ENCODE results near the gene QRICH2.

Gene QRICH2

GRCh38 chr17:76266244-76266938 lies 41.7 kb downstream of the QRICH2 start:
- Mint-ChIP-seq H3K4me3 (peak overlapping the region; percentile 89), H3K27me3 (ENCODE audit: low read depth, poor library complexity) (peaks cover 4% of the 10 kb centered on the region), H3K4me1 (peaks cover 63% of the 10 kb centered on the region), H3K27ac (no peak overlapping the region), H3K36me3 (ENCODE audit: low read depth) (peaks cover 16% of the 10 kb centered on the region), H3K9me3 (no peaks in the 10 kb centered on the region)
- no peak for DNase-seq
- no peak for TF ChIP-seq CTCF (IDR thresholded peaks at IDR 0.05)

GRCh38 chr17:76265624-76266243 lies 42.3 kb downstream of the QRICH2 start:
- Mint-ChIP-seq H3K9me3 (no peaks in the 10 kb centered on the region), H3K27ac (no peak overlapping the region)

GRCh38 chr17:76264755-76265623 lies 43.1 kb downstream of the QRICH2 start, which contains the start of gene UBALD2:
TSS of gene UBALD2 (plus strand) at chr17:76265348. CDS start at chr17:76265506, 158 bp downstream.
- H3K4me1 Mint-ChIP-seq: peaks cover 65% of the 10 kb centered on the region

More at GRCh38 chr17:76265624-76266243, 42.3 kb downstream of the QRICH2 start:
- Mint-ChIP-seq H3K36me3 (ENCODE audit: low read depth) (peaks cover 16% of the 10 kb centered on the region), H3K4me1 (peaks cover 61% of the 10 kb centered on the region), H3K27me3 (ENCODE audit: low read depth, poor library complexity) (peaks cover 7% of the 10 kb centered on the region), H3K4me3 (peak overlapping the region; percentile 89)
- no peak for TF ChIP-seq CTCF (IDR thresholded peaks at IDR 0.05)
- DNase-seq: peak; percentile 73

GRCh38 chr17:76264425-76264754 lies 43.7 kb downstream of the QRICH2 start:
- Mint-ChIP-seq H3K4me1 (peaks cover 65% of the 10 kb centered on the region), H3K36me3 (ENCODE audit: low read depth) (peaks cover 9% of the 10 kb centered on the region), H3K27me3 (ENCODE audit: low read depth, poor library complexity) (peaks cover 8% of the 10 kb centered on the region), H3K27ac (no peak overlapping the region), H3K9me3 (no peaks in the 10 kb centered on the region), H3K4me3 (peak overlapping the region; percentile 72)
- DNase-seq: no peak
- TF ChIP-seq CTCF (IDR thresholded peaks at IDR 0.05): no peak

More at GRCh38 chr17:76264755-76265623, 43.1 kb downstream of the QRICH2 start, which contains the start of gene UBALD2:
- Mint-ChIP-seq H3K36me3 (ENCODE audit: low read depth) (peaks cover 15% of the 10 kb centered on the region), H3K4me3 (peak within 1 kb of the TSS; percentile 89), H3K27ac (no peak within 1 kb of the TSS), H3K9me3 (no peaks in the 10 kb centered on the region), H3K27me3 (ENCODE audit: low read depth, poor library complexity) (peaks cover 8% of the 10 kb centered on the region)
- DNase-seq: peak; percentile 96
- TF ChIP-seq CTCF (IDR thresholded peaks at IDR 0.05): no peak

GRCh38 chr17:76263896-76264295 lies 44.2 kb downstream of the QRICH2 start:
- Mint-ChIP-seq H3K9me3 (no peaks in the 10 kb centered on the region), H3K27me3 (ENCODE audit: low read depth, poor library complexity) (peaks cover 8% of the 10 kb centered on the region), H3K4me1 (peaks cover 65% of the 10 kb centered on the region), H3K4me3 (no peak overlapping the region), H3K36me3 (ENCODE audit: low read depth) (peaks cover 8% of the 10 kb centered on the region), H3K27ac (no peak overlapping the region)
- no peak for DNase-seq
- no peak for TF ChIP-seq CTCF (IDR thresholded peaks at IDR 0.05)
